ENCODE measurements around the gene TYMP.

Gene TYMP

GRCh38 chr22:50529897-50530579 is at the start of gene TYMP:
Gene TYMP (minus strand): TSS chr22:50530012. CDS start chr22:50529709, 303 bp downstream.
- Histone ChIP-seq H3K4me1 (ENCODE audit: control insufficient read depth, insufficient read depth, low read length) (peaks cover 6% of the 10 kb centered on the region), H3K36me3 (ENCODE audit: control insufficient read depth, insufficient read depth, low read length) (no peaks in the 10 kb centered on the region), H3K4me3 (ENCODE audit: low read length) (peak within 1 kb of the TSS; percentile 80), H3K27me3 (ENCODE audit: control insufficient read depth, insufficient read depth, low read length) (peaks cover 9% of the 10 kb centered on the region), H3K27ac (ENCODE audit: low read depth, low read length) (peak within 1 kb of the TSS; percentile 85), H3K9ac (ENCODE audit: low read length) (peak within 1 kb of the TSS; percentile 71)

- Histone ChIP-seq H3K9ac (ENCODE audit: low read length) (no peak overlapping the region), H3K27ac (ENCODE audit: low read depth, low read length) (no peak overlapping the region), H3K4me1 (ENCODE audit: control insufficient read depth, insufficient read depth, low read length) (peaks cover 11% of the 10 kb centered on the region), H3K4me3 (ENCODE audit: low read length) (no peak overlapping the region), H3K36me3 (ENCODE audit: control insufficient read depth, insufficient read depth, low read length) (no peaks in the 10 kb centered on the region), H3K27me3 (ENCODE audit: control insufficient read depth, insufficient read depth, low read length) (peaks cover 6% of the 10 kb centered on the region)
Observed at GRCh38 chr22:50578776-50579310, 49.0 kb upstream of the TYMP start.

- Histone ChIP-seq H3K4me1 (ENCODE audit: control insufficient read depth, insufficient read depth, low read length) (peaks cover 6% of the 10 kb centered on the region), H3K9ac (ENCODE audit: low read length) (no peak within 1 kb of the TSS), H3K36me3 (ENCODE audit: control insufficient read depth, insufficient read depth, low read length) (no peaks in the 10 kb centered on the region), H3K27me3 (ENCODE audit: control insufficient read depth, insufficient read depth, low read length) (peaks cover 6% of the 10 kb centered on the region), H3K4me3 (ENCODE audit: low read length) (no peak within 1 kb of the TSS), H3K27ac (ENCODE audit: low read depth, low read length) (no peak within 1 kb of the TSS)
Observed at GRCh38 chr22:50577987-50578775, 48.4 kb upstream of the TYMP start, which contains the start of gene CPT1B. Gene CPT1B (minus strand): TSS chr22:50578427. CDS start chr22:50577915, 512 bp downstream.

GRCh38 chr22:50577697-50577986 is 47.8 kb upstream of the TYMP start:
- Histone ChIP-seq H3K4me3 (ENCODE audit: low read length) (no peak overlapping the region), H3K27me3 (ENCODE audit: control insufficient read depth, insufficient read depth, low read length) (peaks cover 6% of the 10 kb centered on the region), H3K4me1 (ENCODE audit: control insufficient read depth, insufficient read depth, low read length) (peaks cover 6% of the 10 kb centered on the region), H3K27ac (ENCODE audit: low read depth, low read length) (no peak overlapping the region), H3K36me3 (ENCODE audit: control insufficient read depth, insufficient read depth, low read length) (no peaks in the 10 kb centered on the region), H3K9ac (ENCODE audit: low read length) (no peak overlapping the region)

- Histone ChIP-seq H3K36me3 (ENCODE audit: control insufficient read depth, insufficient read depth, low read length) (no peaks in the 10 kb centered on the region), H3K27ac (ENCODE audit: low read depth, low read length) (no peak overlapping the region), H3K4me3 (ENCODE audit: low read length) (no peak overlapping the region), H3K4me1 (ENCODE audit: control insufficient read depth, insufficient read depth, low read length) (peaks cover 6% of the 10 kb centered on the region), H3K9ac (ENCODE audit: low read length) (no peak overlapping the region), H3K27me3 (ENCODE audit: control insufficient read depth, insufficient read depth, low read length) (peaks cover 6% of the 10 kb centered on the region)
Observed at GRCh38 chr22:50576806-50577696, 47.2 kb upstream of the TYMP start.

GRCh38 chr22:50576070-50576469 is 46.3 kb upstream of the TYMP start:
- peaks cover 4% of the 10 kb centered on the region for H3K36me3 ChIP-seq (ENCODE audit: control insufficient read depth, insufficient read depth, low read length)
- peaks cover 6% of the 10 kb centered on the region for H3K27me3 ChIP-seq (ENCODE audit: control insufficient read depth, insufficient read depth, low read length)
- no peak overlapping the region for H3K27ac ChIP-seq (ENCODE audit: low read depth, low read length)
- H3K4me1 ChIP-seq (ENCODE audit: control insufficient read depth, insufficient read depth, low read length) = peaks cover 6% of the 10 kb centered on the region
- H3K9ac ChIP-seq (ENCODE audit: low read length) = no peak overlapping the region
- no peak overlapping the region for H3K4me3 ChIP-seq (ENCODE audit: low read length)

GRCh38 chr22:50575426-50575941 is 45.7 kb upstream of the TYMP start:
- Histone ChIP-seq H3K27ac (ENCODE audit: low read depth, low read length) (no peak overlapping the region), H3K4me1 (ENCODE audit: control insufficient read depth, insufficient read depth, low read length) (peaks cover 6% of the 10 kb centered on the region), H3K4me3 (ENCODE audit: low read length) (no peak overlapping the region), H3K9ac (ENCODE audit: low read length) (no peak overlapping the region), H3K36me3 (ENCODE audit: control insufficient read depth, insufficient read depth, low read length) (peaks cover 4% of the 10 kb centered on the region), H3K27me3 (ENCODE audit: control insufficient read depth, insufficient read depth, low read length) (peaks cover 6% of the 10 kb centered on the region)

GRCh38 chr22:50574383-50574755 is 44.6 kb upstream of the TYMP start:
- Histone ChIP-seq H3K9ac (ENCODE audit: low read length) (no peak overlapping the region), H3K4me3 (ENCODE audit: low read length) (no peak overlapping the region), H3K27me3 (ENCODE audit: control insufficient read depth, insufficient read depth, low read length) (peaks cover 6% of the 10 kb centered on the region), H3K4me1 (ENCODE audit: control insufficient read depth, insufficient read depth, low read length) (peaks cover 6% of the 10 kb centered on the region), H3K36me3 (ENCODE audit: control insufficient read depth, insufficient read depth, low read length) (peaks cover 5% of the 10 kb centered on the region), H3K27ac (ENCODE audit: low read depth, low read length) (no peak overlapping the region)

- Histone ChIP-seq H3K4me3 (ENCODE audit: low read length) (no peak overlapping the region), H3K27me3 (ENCODE audit: control insufficient read depth, insufficient read depth, low read length) (peaks cover 6% of the 10 kb centered on the region), H3K9ac (ENCODE audit: low read length) (no peak overlapping the region), H3K27ac (ENCODE audit: low read depth, low read length) (no peak overlapping the region), H3K4me1 (ENCODE audit: control insufficient read depth, insufficient read depth, low read length) (peaks cover 3% of the 10 kb centered on the region), H3K36me3 (ENCODE audit: control insufficient read depth, insufficient read depth, low read length) (peaks cover 9% of the 10 kb centered on the region)
Observed at GRCh38 chr22:50573491-50574382, 43.9 kb upstream of the TYMP start.

- Histone ChIP-seq H3K4me3 (ENCODE audit: low read length) (no peak overlapping the region), H3K27ac (ENCODE audit: low read depth, low read length) (no peak overlapping the region), H3K36me3 (ENCODE audit: control insufficient read depth, insufficient read depth, low read length) (peaks cover 9% of the 10 kb centered on the region), H3K27me3 (ENCODE audit: control insufficient read depth, insufficient read depth, low read length) (peaks cover 6% of the 10 kb centered on the region), H3K4me1 (ENCODE audit: control insufficient read depth, insufficient read depth, low read length) (no peaks in the 10 kb centered on the region), H3K9ac (ENCODE audit: low read length) (no peak overlapping the region)
Observed at GRCh38 chr22:50572965-50573364, 43.2 kb upstream of the TYMP start.

Measured in rectal smooth muscle tissue (tissue), 1 donor.